Loucy (cell line): ENCODE results near the gene EXOC5.
"Not testable (repeated sequence)": the region's sequence is repeated elsewhere in the genome, so short reads cannot be mapped to it uniquely, and the experiment has no call there.

Source experiments
- H2AFZ ChIP-seq: fragments of 200-600 bp; sonication (generic); 2 replicates; pipeline ENCODE4 v1.6.0; 2016; ENCODE audit warnings: antibody characterized with exemption, mild to moderate bottlenecking, low read length, moderate library complexity
- H3F3A ChIP-seq: fragments of 200-600 bp; 2 replicates; pipeline ENCODE4 v1.6.0; 2016; ENCODE audit warnings: antibody characterized with exemption, low read depth, mild to moderate bottlenecking
- H3K27me3 ChIP-seq: fragments of 200-600 bp; sonication (generic); 2 replicates; pipeline ENCODE4 v1.6.1; 2014; ENCODE audit warnings: low read length, mild to moderate bottlenecking; ENCODE audit not compliant: insufficient read depth, poor library complexity, severe bottlenecking
- H3K36me3 ChIP-seq: fragments of 200-600 bp; sonication (generic); 2 replicates; pipeline ENCODE4 v1.6.1; 2016; ENCODE audit warnings: low read length; ENCODE audit not compliant: insufficient read depth
- H3K4me1 ChIP-seq: fragments of 200-600 bp; sonication (generic); 2 replicates; pipeline ENCODE4 v1.5.1; 2014; ENCODE audit warnings: low read length, mild to moderate bottlenecking; ENCODE audit not compliant: insufficient read depth, poor library complexity, severe bottlenecking
- H3K4me2 ChIP-seq: fragments of 200-600 bp; sonication (generic); 2 replicates; pipeline ENCODE4 v1.6.0; 2014; ENCODE audit warnings: antibody characterized with exemption, low read length, low read depth, mild to moderate bottlenecking; ENCODE audit not compliant: poor library complexity, severe bottlenecking
- H3K4me3 ChIP-seq: fragments of 200-600 bp; sonication (generic); 2 replicates; pipeline ENCODE4 v1.5.1; 2014; ENCODE audit warnings: low read length, mild to moderate bottlenecking, mixed read lengths; ENCODE audit not compliant: poor library complexity, severe bottlenecking
- H3K79me2 ChIP-seq: fragments of 200-600 bp; sonication (generic); 2 replicates; pipeline ENCODE4 v1.6.1; 2014; ENCODE audit warnings: low read length; ENCODE audit not compliant: insufficient read depth
- H3K9ac ChIP-seq: fragments of 200-600 bp; sonication (generic); 2 replicates; pipeline ENCODE4 v1.6.0; 2014; ENCODE audit warnings: mild to moderate bottlenecking, low read depth, low read length, moderate library complexity; ENCODE audit not compliant: poor library complexity, severe bottlenecking
- H3K9me2 ChIP-seq: fragments of 200-600 bp; sonication (generic); replicated peaks from 2 replicates; pipeline ENCODE4 v1.6.1; 2016; ENCODE audit warnings: low read depth, low read length, mixed read lengths
- H3K9me3 ChIP-seq: fragments of 200-600 bp; sonication (generic); 2 replicates; pipeline ENCODE4 v1.6.1; 2014; ENCODE audit warnings: mild to moderate bottlenecking, antibody characterized with exemption, low read length, low read depth; ENCODE audit not compliant: insufficient read depth
- H4K20me1 ChIP-seq: fragments of 200-600 bp; sonication (generic); 2 replicates; pipeline ENCODE4 v1.6.0; 2014; ENCODE audit warnings: antibody characterized with exemption, low read length, mild to moderate bottlenecking; ENCODE audit not compliant: insufficient read depth, poor library complexity, severe bottlenecking
- CTCF ChIP-seq: fragments of 200-600 bp; sonication (generic); conservative IDR thresholded peaks from 2 replicates; pipeline ENCODE4 v1.5.1; 2014; ENCODE audit warnings: mild to moderate bottlenecking, antibody characterized with exemption, low read length
- EZH2phosphoT487 ChIP-seq: fragments of 200-600 bp; IDR thresholded peaks from 2 replicates; pipeline ENCODE4 v1.6.1; 2018; ENCODE audit warnings: antibody characterized with exemption, mild to moderate bottlenecking, moderate library complexity, borderline replicate concordance

EXOC5 gene

GRCh38 chr14:57261604-57262003 lies 7.1 kb downstream of the EXOC5 start:
- no peak overlapping the region for H3K9ac ChIP-seq
- H3K27me3 ChIP-seq = no peaks in the 10 kb centered on the region
- no peaks in the 10 kb centered on the region for H3F3A ChIP-seq
- H3K9me3 ChIP-seq = no peaks in the 10 kb centered on the region
- no peaks in the 10 kb centered on the region for H3K9me2 ChIP-seq
- H3K36me3 ChIP-seq = no peaks in the 10 kb centered on the region; the same call in 1 of the 2 replicates
- peaks cover 38% of the 10 kb centered on the region for H3K4me1 ChIP-seq
- peak overlapping the region; percentile 38 for H3K4me2 ChIP-seq
- peaks cover 65% of the 10 kb centered on the region for H4K20me1 ChIP-seq
- peak overlapping the region; percentile 15 for H3K4me3 ChIP-seq
- TF ChIP-seq CTCF (no peak), EZH2phosphoT487 (no peak)
- no peak overlapping the region for H2AFZ ChIP-seq
- H3K79me2 ChIP-seq = peaks cover 91% of the 10 kb centered on the region

- Histone ChIP-seq H3K27me3 (no peaks in the 10 kb centered on the region), H3K9me2 (no peaks in the 10 kb centered on the region), H3K4me3 (no peak overlapping the region), H3K79me2 (peaks cover 91% of the 10 kb centered on the region), H4K20me1 (peaks cover 57% of the 10 kb centered on the region), H3K36me3 (no peaks in the 10 kb centered on the region; the same call in 1 of the 2 replicates), H3F3A (no peaks in the 10 kb centered on the region), H3K4me2 (peak overlapping the region; percentile 21), H3K9ac (no peak overlapping the region), H2AFZ (no peak overlapping the region), H3K9me3 (no peaks in the 10 kb centered on the region), H3K4me1 (peaks cover 25% of the 10 kb centered on the region)
- TF ChIP-seq EZH2phosphoT487 (no peak), CTCF (no peak)
These were observed 9.0 kb downstream of the EXOC5 start for GRCh38 chr14:57259672-57260071.

- not testable (repeated sequence) for H3K4me2 ChIP-seq, H3K4me3 ChIP-seq, H3K27me3 ChIP-seq, H3F3A ChIP-seq, H2AFZ ChIP-seq, H3K9me3 ChIP-seq, H3K9me2 ChIP-seq, H3K9ac ChIP-seq, H3K36me3 ChIP-seq
- Histone ChIP-seq H3K4me1 (peaks cover 15% of the 10 kb centered on the region), H4K20me1 (peaks cover 57% of the 10 kb centered on the region), H3K79me2 (peaks cover 92% of the 10 kb centered on the region)
These were observed 10.5 kb downstream of the EXOC5 start for GRCh38 chr14:57258221-57258620.

- H3K36me3 ChIP-seq = no peaks in the 10 kb centered on the region; the same call in 1 of the 2 replicates
- H2AFZ ChIP-seq = no peak overlapping the region
- H3K27me3 ChIP-seq = no peaks in the 10 kb centered on the region
- no peak overlapping the region for H3K9ac ChIP-seq
- no peak overlapping the region for H3K4me3 ChIP-seq
- no peaks in the 10 kb centered on the region for H3F3A ChIP-seq
- H3K9me3 ChIP-seq = no peaks in the 10 kb centered on the region
- H3K79me2 ChIP-seq = peaks cover 98% of the 10 kb centered on the region
- H3K9me2 ChIP-seq = no peaks in the 10 kb centered on the region
- TF ChIP-seq EZH2phosphoT487 (no peak), CTCF (no peak)
- no peak overlapping the region for H3K4me2 ChIP-seq
- H4K20me1 ChIP-seq = peaks cover 55% of the 10 kb centered on the region
- peaks cover 10% of the 10 kb centered on the region for H3K4me1 ChIP-seq
These were observed 13.8 kb downstream of the EXOC5 start for GRCh38 chr14:57254884-57255283.
